ENCODE results near the gene PUS1.

Gene PUS1

GRCh38 chr12:131915823-131916222 lies 13.3 kb upstream of the PUS1 start:
- DNase-seq (ENCODE audit: low read depth), result no peak

GRCh38 chr12:131916306-131917138 lies 12.6 kb upstream of the PUS1 start:
- no peak for DNase-seq (ENCODE audit: low read depth)

- DNase-seq (ENCODE audit: low read depth), result no peak
Measured at GRCh38 chr12:131917139-131917710, 11.9 kb upstream of the PUS1 start.

GRCh38 chr12:131917711-131918306 lies 11.3 kb upstream of the PUS1 start:
- DNase-seq (ENCODE audit: low read depth), result no peak

GRCh38 chr12:131918311-131919050 lies 10.6 kb upstream of the PUS1 start:
- DNase-seq (ENCODE audit: low read depth), result no peak

- no peak for DNase-seq (ENCODE audit: low read depth)
Measured at GRCh38 chr12:131919051-131919347, 10.1 kb upstream of the PUS1 start.

- no peak for DNase-seq (ENCODE audit: low read depth)
Measured at GRCh38 chr12:131919366-131920156, 9.5 kb upstream of the PUS1 start.

- DNase-seq (ENCODE audit: low read depth), result no peak
Measured at GRCh38 chr12:131920157-131920508, 8.9 kb upstream of the PUS1 start.

- no peak for DNase-seq (ENCODE audit: low read depth)
Measured at GRCh38 chr12:131920902-131921840, 7.9 kb upstream of the PUS1 start.

GRCh38 chr12:131921866-131922769 lies 7.0 kb upstream of the PUS1 start:
- no peak for DNase-seq (ENCODE audit: low read depth)

GRCh38 chr12:131922772-131923171 lies 6.3 kb upstream of the PUS1 start:
- no peak for DNase-seq (ENCODE audit: low read depth)

GRCh38 chr12:131923260-131923659 lies 5.8 kb upstream of the PUS1 start:
- no peak for DNase-seq (ENCODE audit: low read depth)

GRCh38 chr12:131927110-131928079 lies 1.7 kb upstream of the PUS1 start:
- no peak for DNase-seq (ENCODE audit: low read depth)

GRCh38 chr12:131928080-131928710 lies 881 bp upstream of the PUS1 start:
- no peak for DNase-seq (ENCODE audit: low read depth)

GRCh38 chr12:131929581-131930456 lies 743 bp downstream of the PUS1 start:
- no peak for DNase-seq (ENCODE audit: low read depth)

- no peak for DNase-seq (ENCODE audit: low read depth)
Measured at GRCh38 chr12:131930510-131930909, 1.4 kb downstream of the PUS1 start.

- DNase-seq (ENCODE audit: low read depth), result no peak
Measured at GRCh38 chr12:131933387-131933786, 4.3 kb downstream of the PUS1 start.

All from HS-5 (cell line).